HEK293 (cell line): Measurements from ENCODE around the gene MAPRE3.

Experiments
- CTCF ChIA-PET: fragments of 350-600 bp; formaldehyde crosslinking; extraction: SDS; loops from one replicate; lab custom pipeline; 2021; ENCODE audit warnings: antibody characterized with exemption; lab: Yijun Ruan, JAX
- POLR2A ChIA-PET: fragments of 300-600 bp; formaldehyde crosslinking; extraction: SDS; loops from one replicate; lab custom pipeline; 2020; ENCODE audit warnings: antibody characterized with exemption, inconsistent platforms; lab: Yijun Ruan, JAX
- H3K27ac ChIP-seq: fragments of 200-500 bp; sonication (Bioruptor generic); 2 replicates; pipeline ENCODE4 v1.5.1; 2014; ENCODE audit warnings: low read depth, low read length, control low read depth, inconsistent platforms; ENCODE audit errors: extremely low read depth
- H3K36me3 ChIP-seq, 2 experiments: fragments of 200-500 bp in 1 of 2; sonication (Bioruptor generic) in 1 of 2; 1 replicate in 1 of 2; 2 replicates in 1 of 2; pipeline ENCODE4 v1.5.1; 2014 to 2017; ENCODE audit warnings: inconsistent platforms in 2 of 2, low read length in 2 of 2; ENCODE audit not compliant: control insufficient read depth in 2 of 2, insufficient read depth in 1 of 2
- H3K4me1 ChIP-seq: fragments of 200-500 bp; sonication (Bioruptor generic); 2 replicates; pipeline ENCODE4 v1.5.1; 2014; ENCODE audit warnings: mild to moderate bottlenecking, low read length, inconsistent platforms; ENCODE audit not compliant: control insufficient read depth, insufficient read depth
- H3K4me3 ChIP-seq: 2 replicates; pipeline ENCODE4 v1.5.1; 2011; ENCODE audit warnings: low read depth, mild to moderate bottlenecking, control low read depth, low read length, moderate library complexity
- H3K9me3 ChIP-seq: fragments of 200-500 bp; sonication (Bioruptor generic); 2 replicates; pipeline ENCODE4 v1.5.1; 2014; ENCODE audit warnings: low read depth, low read length, inconsistent platforms; ENCODE audit not compliant: control insufficient read depth, insufficient read depth
- AEBP2 ChIP-seq: fragments of 450-650 bp; formaldehyde crosslinking; IDR thresholded peaks from 2 replicates; pipeline ENCODE4 v1.5.1; 2016; ENCODE audit warnings: missing biosample characterization, missing genetic modification characterization, borderline replicate concordance
- HOXC10 ChIP-seq: sonication (generic); formaldehyde crosslinking; IDR thresholded peaks from 2 replicates; pipeline ENCODE4 v1.8.1; 2023; ENCODE audit warnings: mild to moderate bottlenecking, missing genetic modification reagents
- IKZF3 ChIP-seq: fragments of 450-650 bp; IDR thresholded peaks from 2 replicates; pipeline ENCODE4 v1.5.0; 2018; ENCODE audit warnings: missing biosample characterization, mild to moderate bottlenecking, missing genetic modification characterization, moderate library complexity
- KLF8 ChIP-seq: fragments of 450-650 bp; formaldehyde crosslinking; IDR thresholded peaks from 2 replicates; pipeline ENCODE4 v1.5.1; 2016; ENCODE audit warnings: missing biosample characterization, missing genetic modification characterization
- PRDM1 ChIP-seq: fragments of 450-650 bp; formaldehyde crosslinking; IDR thresholded peaks from 2 replicates; pipeline ENCODE4; 2016; ENCODE audit warnings: missing biosample characterization, missing genetic modification characterization
- RBAK ChIP-seq: fragments of 450-650 bp; formaldehyde crosslinking; IDR thresholded peaks from 2 replicates; pipeline ENCODE4 v1.5.1; 2016; ENCODE audit warnings: missing biosample characterization, missing genetic modification characterization
- SALL2 ChIP-seq: fragments of 450-650 bp; formaldehyde crosslinking; IDR thresholded peaks from 2 replicates; pipeline ENCODE4 v1.5.0; 2017; ENCODE audit warnings: missing biosample characterization, mild to moderate bottlenecking, missing genetic modification characterization, borderline replicate concordance
- TRIM28 ChIP-seq: IDR thresholded peaks from 2 replicates; pipeline ENCODE4 v1.6.1; 2011; ENCODE audit warnings: low read length, control low read depth, borderline replicate concordance
- ZBTB21 ChIP-seq: fragments of 450-650 bp; formaldehyde crosslinking; IDR thresholded peaks from 2 replicates; pipeline ENCODE4 v1.5.1; 2017; ENCODE audit warnings: missing biosample characterization, missing genetic modification characterization
- ZFP41 ChIP-seq: fragments of 450-650 bp; formaldehyde crosslinking; IDR thresholded peaks from 2 replicates; pipeline ENCODE4 v1.5.1; 2016; ENCODE audit warnings: missing biosample characterization, missing genetic modification characterization, borderline replicate concordance
- ZFP69B ChIP-seq: fragments of 450-650 bp; formaldehyde crosslinking; IDR thresholded peaks from 2 replicates; pipeline ENCODE4 v1.5.1; 2016; ENCODE audit warnings: missing biosample characterization, missing genetic modification characterization
- ZNF133 ChIP-seq: fragments of 450-650 bp; formaldehyde crosslinking; IDR thresholded peaks from 2 replicates; pipeline ENCODE4 v1.5.1; 2016; ENCODE audit warnings: missing biosample characterization, missing genetic modification characterization
- ZNF266 ChIP-seq: fragments of 450-650 bp; formaldehyde crosslinking; IDR thresholded peaks from 2 replicates; pipeline ENCODE4 v1.5.1; 2016; ENCODE audit warnings: missing biosample characterization, missing genetic modification characterization, low read depth
- ZNF280C ChIP-seq: fragments of 450-650 bp; formaldehyde crosslinking; IDR thresholded peaks from 2 replicates; pipeline ENCODE4 v1.5.1; 2016; ENCODE audit warnings: missing biosample characterization, missing genetic modification characterization
- ZNF341 ChIP-seq: fragments of 450-650 bp; formaldehyde crosslinking; IDR thresholded peaks from 2 replicates; pipeline ENCODE4; 2016; ENCODE audit warnings: low read depth, missing biosample characterization, missing genetic modification characterization
- ZNF423 ChIP-seq: fragments of 450-650 bp; formaldehyde crosslinking; IDR thresholded peaks from 2 replicates; pipeline ENCODE4 v1.5.1; 2016; ENCODE audit warnings: missing biosample characterization, missing genetic modification characterization
- ZNF501 ChIP-seq: fragments of 450-650 bp; formaldehyde crosslinking; IDR thresholded peaks from 2 replicates; pipeline ENCODE4 v1.5.1; 2016; ENCODE audit warnings: missing biosample characterization, missing genetic modification characterization
- ZNF596 ChIP-seq: fragments of 450-650 bp; IDR thresholded peaks from 2 replicates; pipeline ENCODE4 v1.5.0; 2018; ENCODE audit warnings: missing biosample characterization, mild to moderate bottlenecking, missing genetic modification characterization, moderate library complexity
- ZNF645 ChIP-seq: fragments of 450-650 bp; formaldehyde crosslinking; IDR thresholded peaks from 2 replicates; pipeline ENCODE4; 2016; ENCODE audit warnings: missing biosample characterization, missing genetic modification characterization
- ZNF664 ChIP-seq: fragments of 450-650 bp; formaldehyde crosslinking; IDR thresholded peaks from 2 replicates; pipeline ENCODE4 v1.5.1; 2016; ENCODE audit warnings: missing biosample characterization, missing genetic modification characterization
- ZNF76 ChIP-seq: fragments of 450-650 bp; formaldehyde crosslinking; IDR thresholded peaks from 2 replicates; pipeline ENCODE4; 2016; ENCODE audit warnings: low read depth, missing biosample characterization, missing genetic modification characterization, borderline replicate concordance
- TF ChIP-seq, protein P1 (sequence below): fragments of 450-650 bp; formaldehyde crosslinking; IDR thresholded peaks from 2 replicates; pipeline ENCODE4 v1.5.1; 2016; ENCODE audit warnings: missing biosample characterization, missing genetic modification characterization
- TF ChIP-seq, protein P2 (sequence below): fragments of 450-650 bp; formaldehyde crosslinking; IDR thresholded peaks from 2 replicates; pipeline ENCODE4 v1.5.1; 2016; ENCODE audit warnings: missing biosample characterization, missing genetic modification characterization
- TF ChIP-seq, protein P3 (sequence below): fragments of 450-650 bp; formaldehyde crosslinking; IDR thresholded peaks from 2 replicates; pipeline ENCODE4 v1.5.1; 2016; ENCODE audit warnings: missing biosample characterization, missing genetic modification characterization
- TF ChIP-seq, protein P4 (sequence below): fragments of 450-650 bp; formaldehyde crosslinking; IDR thresholded peaks from 2 replicates; pipeline ENCODE4 v1.5.1; 2017; ENCODE audit warnings: missing biosample characterization, missing genetic modification characterization

Gene MAPRE3

DNA sequence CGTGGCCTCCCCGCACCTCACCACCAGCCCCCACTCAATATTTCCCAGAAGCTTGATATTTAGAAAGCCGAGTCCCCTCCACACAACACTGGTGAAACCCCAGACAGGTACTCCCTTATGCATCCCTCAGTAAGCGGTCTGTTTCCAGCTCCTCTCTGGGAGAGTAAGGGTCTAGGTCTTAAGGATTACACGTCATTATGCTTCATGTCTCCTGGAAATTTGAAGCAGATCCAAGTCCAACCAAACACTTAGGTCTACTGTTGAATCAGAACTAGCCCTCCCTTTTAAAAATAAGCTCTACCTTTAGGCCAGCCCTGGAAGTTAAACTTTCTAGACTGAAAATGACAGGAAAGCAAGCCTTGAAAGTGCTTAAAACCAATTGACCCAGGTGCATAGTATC is 102.5 kb downstream of the MAPRE3 start (continued):
- TF ChIP-seq, protein P1, sequence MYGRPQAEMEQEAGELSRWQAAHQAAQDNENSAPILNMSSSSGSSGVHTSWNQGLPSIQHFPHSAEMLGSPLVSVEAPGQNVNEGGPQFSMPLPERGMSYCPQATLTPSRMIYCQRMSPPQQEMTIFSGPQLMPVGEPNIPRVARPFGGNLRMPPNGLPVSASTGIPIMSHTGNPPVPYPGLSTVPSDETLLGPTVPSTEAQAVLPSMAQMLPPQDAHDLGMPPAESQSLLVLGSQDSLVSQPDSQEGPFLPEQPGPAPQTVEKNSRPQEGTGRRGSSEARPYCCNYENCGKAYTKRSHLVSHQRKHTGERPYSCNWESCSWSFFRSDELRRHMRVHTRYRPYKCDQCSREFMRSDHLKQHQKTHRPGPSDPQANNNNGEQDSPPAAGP (tag by site-specific recombination) = no peak
- TF ChIP-seq TRIM28 (no peak), ZNF341 (tag by site-specific recombination) (no peak), ZNF133 (tag by site-specific recombination) (no peak)
- TF ChIP-seq, protein P2, sequence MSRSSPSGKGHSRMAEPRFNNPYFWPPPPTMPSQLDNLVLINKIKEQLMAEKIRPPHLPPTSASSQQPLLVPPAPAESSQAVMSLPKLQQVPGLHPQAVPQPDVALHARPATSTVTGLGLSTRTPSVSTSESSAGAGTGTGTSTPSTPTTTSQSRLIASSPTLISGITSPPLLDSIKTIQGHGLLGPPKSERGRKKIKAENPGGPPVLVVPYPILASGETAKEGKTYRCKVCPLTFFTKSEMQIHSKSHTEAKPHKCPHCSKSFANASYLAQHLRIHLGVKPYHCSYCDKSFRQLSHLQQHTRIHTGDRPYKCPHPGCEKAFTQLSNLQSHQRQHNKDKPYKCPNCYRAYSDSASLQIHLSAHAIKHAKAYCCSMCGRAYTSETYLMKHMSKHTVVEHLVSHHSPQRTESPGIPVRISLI (tag by site-specific recombination) = no peak
- TF ChIP-seq, protein P3, sequence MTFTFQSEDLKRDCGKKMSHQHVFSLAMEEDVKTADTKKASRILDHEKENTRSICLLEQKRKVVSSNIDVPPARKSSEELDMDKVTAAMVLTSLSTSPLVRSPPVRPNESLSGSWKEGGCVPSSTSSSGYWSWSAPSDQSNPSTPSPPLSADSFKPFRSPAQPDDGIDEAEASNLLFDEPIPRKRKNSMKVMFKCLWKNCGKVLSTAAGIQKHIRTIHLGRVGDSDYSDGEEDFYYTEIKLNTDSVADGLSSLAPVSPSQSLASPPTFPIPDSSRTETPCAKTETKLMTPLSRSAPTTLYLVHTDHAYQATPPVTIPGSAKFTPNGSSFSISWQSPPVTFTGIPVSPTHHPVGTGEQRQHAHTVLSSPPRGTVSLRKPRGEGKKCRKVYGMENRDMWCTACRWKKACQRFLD (tag by site-specific recombination) = no peak

DNA sequence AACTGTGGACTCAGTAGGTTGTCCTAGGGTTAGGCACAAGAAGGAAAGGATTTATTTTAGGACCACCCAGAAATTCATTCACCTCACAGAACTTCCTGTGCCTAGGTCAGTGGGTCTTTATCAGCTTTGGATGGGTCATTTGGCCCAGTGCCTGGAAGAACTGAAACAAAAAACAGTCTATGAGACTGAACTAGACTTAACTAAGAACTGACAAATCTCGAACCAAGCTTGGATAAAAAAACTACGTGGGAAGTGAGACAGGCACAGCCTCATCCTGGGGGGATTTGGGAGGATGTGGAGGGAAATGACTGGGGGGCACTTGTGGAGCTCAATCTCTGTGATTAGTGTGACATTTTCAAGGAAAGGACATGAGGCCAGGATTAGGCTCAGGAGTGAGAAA is 103.3 kb downstream of the MAPRE3 start:
- Histone ChIP-seq H3K9me3 (no peaks in the 10 kb centered on the region), H3K27ac (no peak overlapping the region), H3K36me3 (peaks cover 0 to 19% of the 10 kb centered on the region in 2 experiments; a peak in 1 of 3 replicates), H3K4me3 (no peak overlapping the region), H3K4me1 (peaks cover 14% of the 10 kb centered on the region)
- CTCF ChIA-PET = interaction anchor here (0.6 to 1.3 kb wide), 4 partner anchors 18 to 131 kb away, joined by 3 read pairs; no protein-coding TSS in a partner anchor
- POLR2A ChIA-PET = interaction anchor here (0.6 to 3.6 kb wide), 3 partner anchors 9 to 53 kb away, joined by 3 to 61 read pairs (median 45); partner anchors contain the start of gene AGBL5
- no peak for TF ChIP-seq ZNF596 (tag by site-specific recombination)
- TF ChIP-seq ZFP69B (tag by site-specific recombination) = no peak
- TF ChIP-seq AEBP2 (tag by site-specific recombination) = no peak
- TF ChIP-seq ZNF664 = no peak
- no peak for TF ChIP-seq IKZF3
- TF ChIP-seq ZNF501 (tag by site-specific recombination) = no peak
- no peak for TF ChIP-seq ZNF266 (tag by site-specific recombination)
- no peak for TF ChIP-seq PRDM1 (tag by site-specific recombination)
- TF ChIP-seq KLF8 = no peak
- TF ChIP-seq ZNF76 (tag by site-specific recombination) = no peak
- TF ChIP-seq RBAK (tag by site-specific recombination) = no peak
- TF ChIP-seq ZNF423 (tag by site-specific recombination) = no peak
- TF ChIP-seq SALL2 (tag by site-specific recombination) = no peak
- TF ChIP-seq ZNF645 = no peak
- TF ChIP-seq ZFP41 = no peak
- TF ChIP-seq, protein P4, sequence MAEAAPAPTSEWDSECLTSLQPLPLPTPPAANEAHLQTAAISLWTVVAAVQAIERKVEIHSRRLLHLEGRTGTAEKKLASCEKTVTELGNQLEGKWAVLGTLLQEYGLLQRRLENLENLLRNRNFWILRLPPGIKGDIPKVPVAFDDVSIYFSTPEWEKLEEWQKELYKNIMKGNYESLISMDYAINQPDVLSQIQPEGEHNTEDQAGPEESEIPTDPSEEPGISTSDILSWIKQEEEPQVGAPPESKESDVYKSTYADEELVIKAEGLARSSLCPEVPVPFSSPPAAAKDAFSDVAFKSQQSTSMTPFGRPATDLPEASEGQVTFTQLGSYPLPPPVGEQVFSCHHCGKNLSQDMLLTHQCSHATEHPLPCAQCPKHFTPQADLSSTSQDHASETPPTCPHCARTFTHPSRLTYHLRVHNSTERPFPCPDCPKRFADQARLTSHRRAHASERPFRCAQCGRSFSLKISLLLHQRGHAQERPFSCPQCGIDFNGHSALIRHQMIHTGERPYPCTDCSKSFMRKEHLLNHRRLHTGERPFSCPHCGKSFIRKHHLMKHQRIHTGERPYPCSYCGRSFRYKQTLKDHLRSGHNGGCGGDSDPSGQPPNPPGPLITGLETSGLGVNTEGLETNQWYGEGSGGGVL (tag by site-specific recombination) = no peak
- no peak for TF ChIP-seq HOXC10 (CRISPR knock-in tag)
- no peak for TF ChIP-seq ZNF280C (tag by site-specific recombination)
- TF ChIP-seq ZBTB21 (tag by site-specific recombination) = no peak
